GM19240 (cell line): ENCODE data around the gene ABCC6.
"Not testable (repeated sequence)": the region's sequence is repeated elsewhere in the genome, so short reads cannot be mapped to it uniquely, and the experiment has no call there.

Experiments used
- DNase-seq: peaks from one replicate; pipeline ENCODE4 v3.0.0; 2011; ENCODE audit warnings: low spot score; ENCODE audit not compliant: insufficient read length

Gene ABCC6

GRCh38 chr16:16116841-16117240 is 106.5 kb downstream of the ABCC6 start:
- no peak for DNase-seq

DNA sequence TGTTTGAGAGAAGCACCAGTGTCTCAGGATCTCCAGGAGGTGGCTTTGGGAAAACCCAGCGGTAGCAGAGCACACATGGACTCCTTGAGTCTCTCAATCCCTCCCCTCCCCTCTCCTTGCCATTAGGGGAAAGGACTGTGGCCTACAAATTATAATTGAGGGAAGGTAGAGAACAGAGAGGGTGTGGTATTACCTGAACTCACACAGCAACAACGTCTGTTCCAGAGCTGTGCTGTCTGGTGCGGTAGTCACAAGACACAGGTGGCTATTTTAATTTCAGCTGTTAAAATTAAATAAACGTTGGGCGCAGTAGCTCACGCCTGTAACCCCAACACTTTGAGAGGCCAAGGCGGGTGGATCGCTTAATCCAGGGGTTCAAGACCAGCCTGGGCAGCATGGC is 110.2 kb downstream of the ABCC6 start:
- no peak for DNase-seq

- no peak for DNase-seq
Measured at GRCh38 chr16:16112450-16113053, 110.7 kb downstream of the ABCC6 start.

DNA sequence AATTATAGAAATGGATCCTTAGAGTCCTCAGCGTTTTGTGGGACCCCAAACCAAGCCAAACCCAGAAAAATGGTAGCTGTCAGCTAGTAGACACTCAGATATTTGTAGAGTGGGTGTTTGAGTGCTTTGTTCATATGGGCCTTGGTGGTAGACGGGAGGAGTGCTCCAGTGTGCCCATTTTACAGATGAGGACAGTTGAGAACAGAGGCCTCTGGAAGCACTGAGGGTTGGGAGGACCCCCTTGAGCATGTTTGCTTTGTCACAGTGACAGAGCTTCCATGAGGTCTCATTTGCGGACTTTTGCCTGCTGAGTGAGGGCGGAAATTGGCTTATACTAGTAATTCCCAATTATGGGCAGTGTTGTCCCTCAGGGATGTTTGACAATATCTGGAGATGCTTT is 111.7 kb downstream of the ABCC6 start:
- DNase-seq: no peak

DNA sequence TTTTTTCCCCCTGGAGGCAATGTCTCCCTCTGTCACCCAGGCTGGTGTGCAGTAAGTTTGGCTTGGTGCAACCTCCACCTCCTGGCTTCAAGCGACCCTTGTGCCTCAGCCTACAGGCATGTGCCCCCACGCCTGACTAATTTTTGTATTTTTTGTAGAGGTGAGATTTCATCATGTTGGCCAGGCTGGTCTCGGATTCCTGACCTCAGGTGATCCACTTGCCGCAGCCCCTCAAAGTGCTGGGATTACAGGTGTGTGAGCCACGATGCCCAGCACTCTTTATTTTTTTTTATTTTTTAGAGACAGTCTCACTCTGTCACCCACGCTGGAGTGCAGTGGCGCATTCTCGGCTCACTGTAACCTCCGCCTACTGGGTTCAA is 113.2 kb downstream of the ABCC6 start:
- no peak for DNase-seq

DNA sequence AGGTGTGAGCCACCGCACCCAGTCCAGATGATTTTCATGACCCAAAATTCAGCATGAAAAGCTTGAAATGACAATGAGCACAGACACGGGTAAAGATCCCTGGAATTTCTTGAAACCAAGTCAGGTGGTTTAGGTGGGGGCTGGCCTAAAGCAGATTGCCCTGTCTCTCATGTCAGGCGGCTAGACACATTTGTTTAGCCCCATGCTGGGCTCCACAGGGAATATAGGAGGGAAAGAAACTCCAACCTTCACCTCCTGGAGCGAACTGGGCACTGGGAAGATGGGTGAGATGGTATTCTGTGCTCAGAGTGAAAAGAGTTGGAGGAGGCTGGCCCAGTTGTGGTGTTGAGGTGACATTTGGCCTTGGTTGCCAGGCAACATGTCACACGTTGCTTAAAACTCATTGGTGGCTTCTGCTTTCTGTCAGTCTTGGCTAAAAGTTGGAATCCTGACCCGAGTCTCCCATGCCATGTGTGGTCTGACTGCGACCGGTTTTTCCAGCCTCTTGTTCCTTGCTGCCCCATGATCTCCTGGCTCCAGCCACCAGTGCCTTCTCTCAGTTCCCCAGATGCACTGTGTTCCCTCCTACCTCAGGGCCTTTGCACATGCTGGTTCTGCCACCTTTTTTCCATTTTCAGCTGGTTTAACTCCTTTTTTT is 113.7 kb downstream of the ABCC6 start:
- no peak for DNase-seq

DNA sequence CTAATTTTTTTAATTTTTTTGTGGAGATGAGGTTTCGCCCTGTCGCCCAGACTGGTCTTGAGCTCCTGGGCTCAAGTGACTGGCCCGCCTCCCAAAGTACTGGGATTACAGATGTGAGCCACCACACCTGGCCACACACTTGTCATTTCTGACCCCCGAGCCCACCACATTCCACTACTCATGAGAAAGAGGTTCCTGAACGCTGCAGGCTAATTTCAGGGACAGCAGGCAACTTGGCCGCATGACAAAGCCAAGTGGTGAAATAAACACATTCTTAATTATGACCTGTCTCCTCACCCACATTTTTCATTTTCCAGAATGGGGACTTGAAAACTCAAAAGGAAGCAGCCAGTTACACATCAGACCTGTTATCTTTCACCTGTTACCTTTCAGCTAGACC is 114.5 kb downstream of the ABCC6 start:
- DNase-seq: no peak

DNA sequence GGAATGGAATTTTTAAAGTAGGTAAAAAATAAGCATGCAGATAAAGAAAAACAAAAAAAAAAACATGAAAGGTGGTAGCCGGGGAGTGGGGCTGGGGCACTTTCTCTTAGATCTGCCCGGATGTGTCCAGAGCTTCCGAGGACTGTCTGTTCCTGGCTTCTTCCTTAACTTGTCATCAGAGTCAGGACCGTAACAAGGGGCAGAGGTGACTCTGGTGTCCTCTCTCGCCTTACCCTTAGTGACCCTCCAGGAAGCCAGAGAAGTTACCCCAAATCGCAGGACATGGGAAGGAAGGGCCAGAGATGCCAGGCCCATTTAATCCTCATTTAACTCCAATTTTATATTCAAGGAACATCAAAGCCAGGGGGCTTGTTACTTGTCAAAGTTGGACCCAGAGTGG is 115.5 kb downstream of the ABCC6 start:
- no peak for DNase-seq

DNA sequence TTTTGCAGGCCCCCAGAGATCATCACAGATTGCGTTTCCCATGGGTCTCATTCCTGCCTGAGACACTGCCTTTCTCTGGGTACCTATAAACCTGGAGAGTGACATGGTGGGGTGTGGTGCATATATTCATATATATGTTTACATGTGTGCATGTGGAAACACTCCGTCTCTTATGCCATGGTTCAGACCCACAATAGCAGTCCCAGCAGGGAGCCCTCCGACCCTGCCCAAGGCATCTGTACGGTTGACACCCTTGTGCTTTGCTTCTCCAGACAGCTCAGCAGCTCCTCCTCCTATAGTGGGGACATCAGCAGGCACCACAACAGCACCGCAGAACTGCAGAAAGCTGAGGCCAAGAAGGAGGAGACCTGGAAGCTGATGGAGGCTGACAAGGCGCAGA is 116.8 kb downstream of the ABCC6 start:
- DNase-seq: no peak

DNA sequence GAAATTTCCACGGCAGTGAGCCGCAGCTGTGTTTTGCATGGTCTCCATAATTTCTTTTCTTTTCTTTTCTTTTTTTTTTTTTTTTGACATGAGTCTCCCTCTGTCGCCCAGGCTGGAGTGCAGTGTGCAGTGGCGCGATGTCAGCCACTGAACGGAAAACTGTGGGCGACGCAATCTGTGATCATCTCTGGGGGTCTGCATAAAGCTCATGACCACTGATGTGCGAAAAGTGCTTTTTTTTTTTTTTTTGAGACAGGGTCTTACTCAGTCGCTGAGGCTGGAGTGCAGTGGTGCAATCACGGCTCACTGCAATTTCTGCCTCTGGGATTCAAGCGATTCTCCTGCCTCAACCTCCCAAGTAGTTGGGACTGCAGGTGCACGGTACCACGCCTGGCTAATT is 117.6 kb downstream of the ABCC6 start:
- no peak for DNase-seq

GRCh38 chr16:16104804-16105141 is 118.5 kb downstream of the ABCC6 start:
- not testable (repeated sequence) for DNase-seq

DNA sequence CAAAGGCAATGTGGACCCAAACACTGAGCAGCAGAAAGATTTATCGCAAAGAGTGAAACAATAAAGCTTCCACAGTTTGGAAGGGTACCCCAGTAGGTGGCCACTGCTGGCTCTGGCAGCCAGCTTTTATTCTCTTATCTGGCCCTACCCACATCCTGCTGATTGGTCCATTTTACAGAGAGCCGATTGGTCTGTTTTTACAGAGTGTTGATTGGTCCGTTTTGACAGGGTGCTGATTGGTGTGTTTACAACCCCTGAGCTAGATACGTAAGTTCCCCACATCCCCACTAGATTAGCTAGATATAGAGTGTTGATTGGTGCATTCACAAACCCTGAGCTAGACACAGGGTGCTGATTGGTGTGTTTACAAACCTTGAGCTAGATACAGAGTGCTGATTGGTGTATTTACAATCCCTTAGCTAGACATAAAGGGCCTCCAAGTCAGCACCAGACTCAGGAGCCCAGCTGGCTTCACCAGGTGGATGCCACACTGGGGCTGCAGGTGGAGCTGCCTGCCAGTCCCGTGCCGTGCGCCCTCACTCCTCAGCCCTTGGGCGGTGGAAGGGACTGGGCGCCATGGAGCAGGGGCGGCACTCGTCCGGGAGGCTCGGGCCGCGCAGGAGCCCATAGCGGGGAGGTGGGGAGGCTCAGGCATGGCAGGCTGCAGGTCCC is 119.0 kb downstream of the ABCC6 start:
- DNase-seq: not testable (repeated sequence)

DNA sequence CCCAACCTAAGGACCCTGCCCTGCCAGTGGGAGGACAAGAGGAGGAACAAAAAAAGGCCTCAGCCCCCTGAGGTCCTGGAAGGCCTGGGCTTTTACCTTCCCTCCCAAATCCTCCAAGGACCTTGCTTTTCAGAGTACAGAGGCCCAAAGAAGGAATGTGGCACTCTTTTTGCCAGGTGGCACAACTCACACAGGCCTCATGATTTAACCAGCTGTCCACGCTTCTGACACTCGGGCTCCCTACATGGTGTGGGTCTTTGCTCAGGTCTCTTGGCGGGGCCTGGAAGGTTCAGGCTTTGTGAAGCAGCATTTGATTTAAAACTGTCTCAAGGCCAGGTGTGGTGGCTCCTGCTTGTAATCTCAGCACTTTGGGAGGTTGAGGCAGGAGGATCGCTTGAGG is 120.6 kb downstream of the ABCC6 start:
- no peak for DNase-seq

DNA sequence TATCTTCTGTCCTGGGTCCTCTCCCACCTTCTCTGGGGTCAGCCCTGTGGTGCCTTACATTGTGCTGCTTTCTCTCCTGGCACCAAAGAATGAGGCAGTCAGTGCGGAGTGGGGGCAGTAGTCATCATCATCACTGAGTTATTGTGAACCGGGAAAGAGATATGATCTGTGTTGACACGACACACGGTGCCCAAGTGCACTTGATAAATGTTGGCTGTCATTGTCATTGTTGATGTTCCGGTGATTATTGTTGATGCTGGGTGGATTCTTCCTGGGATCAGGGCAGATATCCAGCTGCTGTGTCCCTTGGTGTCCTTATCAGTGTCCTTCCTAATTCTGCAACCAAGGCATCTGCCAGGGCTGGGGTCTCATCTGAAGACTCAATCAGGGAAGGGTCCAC is 121.7 kb downstream of the ABCC6 start:
- DNase-seq: no peak

DNA sequence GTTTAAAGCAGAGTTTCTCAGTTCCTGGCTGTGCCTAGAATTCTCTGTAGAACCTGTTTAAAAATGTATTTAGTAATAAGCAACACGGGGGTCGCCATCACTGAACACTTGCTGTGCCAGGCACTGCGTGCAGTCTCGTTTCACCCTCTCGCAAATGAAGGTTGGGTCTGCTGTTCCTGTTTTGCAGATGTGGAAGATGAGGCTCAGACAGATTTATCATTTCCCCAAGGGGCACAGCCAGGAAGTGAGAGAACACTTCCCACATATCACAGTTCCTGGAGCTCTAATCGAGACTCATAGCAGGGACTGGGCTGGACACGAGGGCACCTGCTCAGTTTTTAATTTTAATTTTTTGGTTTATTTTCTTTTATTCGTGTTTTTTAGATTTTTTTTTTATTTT is 122.7 kb downstream of the ABCC6 start:
- no peak for DNase-seq

DNA sequence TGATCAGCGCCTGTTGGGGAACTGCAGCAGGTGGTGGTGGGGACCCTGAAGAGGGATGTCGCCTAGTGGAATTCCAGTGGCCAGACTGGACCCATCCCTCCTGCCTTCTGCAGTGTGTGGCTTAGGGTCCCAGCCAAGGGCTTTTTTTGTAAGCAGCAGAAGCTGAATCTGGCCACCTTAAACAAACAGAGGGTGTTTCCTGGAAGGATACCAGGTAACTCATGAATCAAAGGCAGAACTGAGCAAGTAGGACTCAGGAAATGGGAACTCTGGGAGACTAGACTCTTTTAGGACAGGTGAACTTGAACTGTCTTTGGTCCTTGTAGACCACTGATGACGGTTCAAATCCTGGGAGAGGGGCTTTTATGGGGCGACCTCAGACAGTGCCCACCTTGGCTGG is 124.0 kb downstream of the ABCC6 start:
- no peak for DNase-seq
